HG03064 (cell line): Measurements from ENCODE around the gene ELF1.
"Not testable (repeated sequence)": the region's sequence is repeated elsewhere in the genome, so short reads cannot be mapped to it uniquely, and the experiment has no call there.

ENCODE experiments used
- ATAC-seq: cut with Tn5 transposase; IDR thresholded peaks from one replicate; pipeline ENCODE4 v1.9.1; 2021; ENCODE audit warnings: low read depth; ENCODE audit not compliant: unreplicated experiment

The ELF1 gene

DNA sequence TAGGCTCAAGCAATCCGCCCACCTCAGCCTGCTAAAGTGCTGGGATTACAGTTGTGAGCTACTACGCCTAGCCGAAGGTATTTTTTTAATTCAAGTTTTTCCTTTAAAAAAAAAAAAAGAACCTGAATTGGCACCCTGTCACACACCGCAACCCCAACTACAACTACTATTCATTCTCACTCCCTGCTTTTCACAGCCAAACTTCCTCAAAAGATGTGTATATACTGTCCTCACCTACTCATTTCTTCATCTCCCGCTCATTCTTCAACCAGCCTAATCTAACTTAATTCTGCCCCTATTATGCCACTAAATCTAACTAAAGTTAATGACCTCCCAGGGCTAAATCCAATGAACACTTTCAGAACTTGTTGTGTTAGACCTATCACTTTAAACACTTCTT is 29.5 kb upstream of the ELF1 start:
- ATAC-seq: no peak

DNA sequence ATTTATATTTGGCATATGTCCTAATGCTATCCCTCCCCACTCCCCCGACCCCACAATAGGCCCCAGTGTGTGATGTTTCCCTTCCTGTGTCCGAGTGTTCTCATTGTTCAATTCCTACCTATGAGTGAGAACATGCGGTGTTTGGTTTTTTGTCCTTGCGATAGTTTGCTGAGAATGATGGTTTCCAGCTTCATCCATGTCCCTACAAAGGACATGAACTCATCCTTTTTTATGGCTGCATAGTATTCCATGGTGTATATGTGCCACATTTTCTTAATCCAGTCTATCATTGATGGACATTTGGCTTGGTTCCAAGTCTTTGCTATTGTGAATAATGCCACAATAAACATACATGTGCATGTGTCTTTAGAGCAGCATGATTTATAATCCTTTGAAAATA is 23.3 kb upstream of the ELF1 start:
- ATAC-seq: not testable (repeated sequence)

- no peak for ATAC-seq
These were observed 21.6 kb upstream of the ELF1 start for GRCh38 chr13:41040584-41041334.

DNA sequence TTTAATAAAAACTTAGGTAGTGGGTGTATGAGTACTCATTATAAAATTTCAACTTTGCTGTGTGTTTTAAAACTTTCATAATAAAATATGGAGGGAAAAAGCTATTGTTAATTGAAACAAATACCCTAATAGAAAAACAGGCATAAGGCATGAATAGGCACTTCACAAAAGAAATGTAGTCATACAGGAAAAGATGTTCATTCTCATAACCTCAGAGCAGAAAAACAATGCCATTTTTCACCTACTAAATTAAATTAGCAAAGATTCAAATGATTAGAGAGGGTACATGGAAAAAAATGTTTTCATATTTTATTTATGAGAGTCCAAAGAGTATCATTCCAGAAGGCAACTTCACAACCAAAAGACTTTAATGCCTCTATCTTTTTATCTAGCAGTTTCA is 20.6 kb upstream of the ELF1 start:
- no peak for ATAC-seq

- ATAC-seq: not testable (repeated sequence)
These were observed 17.4 kb upstream of the ELF1 start for GRCh38 chr13:41036557-41036956.

GRCh38 chr13:41034881-41035280 is 15.8 kb upstream of the ELF1 start:
- ATAC-seq: no peak

- no peak for ATAC-seq
These were observed 15.3 kb upstream of the ELF1 start for GRCh38 chr13:41034382-41034781.

DNA sequence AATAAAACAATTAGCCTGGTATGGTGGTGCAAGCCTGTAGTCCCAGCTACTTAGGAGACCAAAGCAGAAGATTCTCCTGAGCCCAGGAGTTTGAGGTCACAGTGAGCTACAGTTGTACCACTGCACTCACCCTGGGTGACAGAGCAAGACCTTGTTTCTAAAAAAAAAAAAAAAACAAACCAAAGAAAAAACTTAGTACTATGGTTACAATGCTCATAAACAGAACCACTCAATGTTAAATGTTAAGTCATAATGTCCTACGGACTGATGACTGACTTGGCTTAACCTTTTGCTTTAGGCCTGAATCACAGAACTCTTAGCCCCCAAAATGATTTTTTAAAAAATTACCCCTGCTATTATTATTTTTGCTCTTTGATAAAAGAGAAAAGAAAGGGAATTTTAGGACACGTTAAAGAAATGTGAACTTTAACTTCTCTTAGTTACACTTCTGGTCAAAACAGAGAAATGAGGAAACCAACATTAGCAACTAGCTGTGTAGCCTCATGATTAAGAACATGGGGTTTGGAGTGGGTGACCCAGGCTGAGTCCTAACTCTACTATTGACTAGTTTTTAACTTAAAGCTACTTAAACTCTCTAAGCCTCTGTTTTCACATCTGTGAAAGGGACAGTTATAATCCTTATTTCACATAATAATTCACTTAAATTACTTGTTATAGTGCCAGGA is 13.7 kb upstream of the ELF1 start:
- no peak for ATAC-seq

- no peak for ATAC-seq
These were observed 10.5 kb upstream of the ELF1 start for GRCh38 chr13:41029629-41030028.

GRCh38 chr13:41028051-41028450 is 8.9 kb upstream of the ELF1 start:
- no peak for ATAC-seq

DNA sequence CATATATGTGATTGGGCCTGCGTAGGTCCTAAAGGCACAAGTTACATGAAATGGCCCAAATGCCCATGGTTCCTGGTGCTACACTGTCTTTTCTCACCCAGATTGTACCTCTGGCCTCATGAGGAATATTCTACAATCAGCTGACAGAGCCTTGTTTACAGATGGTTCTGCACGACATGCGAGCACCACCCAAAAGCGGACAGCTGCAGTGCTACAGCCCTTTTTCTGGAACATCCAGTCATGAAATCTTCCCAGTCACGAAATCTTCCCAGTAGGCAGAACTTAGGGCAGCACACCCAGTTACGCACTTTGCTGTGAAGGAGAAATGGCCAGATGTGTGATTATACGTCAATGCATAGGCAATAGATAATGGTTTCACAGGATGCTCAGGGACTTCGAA is 7.7 kb upstream of the ELF1 start:
- ATAC-seq: no peak

GRCh38 chr13:41025518-41025917 is 6.4 kb upstream of the ELF1 start:
- no peak for ATAC-seq

DNA sequence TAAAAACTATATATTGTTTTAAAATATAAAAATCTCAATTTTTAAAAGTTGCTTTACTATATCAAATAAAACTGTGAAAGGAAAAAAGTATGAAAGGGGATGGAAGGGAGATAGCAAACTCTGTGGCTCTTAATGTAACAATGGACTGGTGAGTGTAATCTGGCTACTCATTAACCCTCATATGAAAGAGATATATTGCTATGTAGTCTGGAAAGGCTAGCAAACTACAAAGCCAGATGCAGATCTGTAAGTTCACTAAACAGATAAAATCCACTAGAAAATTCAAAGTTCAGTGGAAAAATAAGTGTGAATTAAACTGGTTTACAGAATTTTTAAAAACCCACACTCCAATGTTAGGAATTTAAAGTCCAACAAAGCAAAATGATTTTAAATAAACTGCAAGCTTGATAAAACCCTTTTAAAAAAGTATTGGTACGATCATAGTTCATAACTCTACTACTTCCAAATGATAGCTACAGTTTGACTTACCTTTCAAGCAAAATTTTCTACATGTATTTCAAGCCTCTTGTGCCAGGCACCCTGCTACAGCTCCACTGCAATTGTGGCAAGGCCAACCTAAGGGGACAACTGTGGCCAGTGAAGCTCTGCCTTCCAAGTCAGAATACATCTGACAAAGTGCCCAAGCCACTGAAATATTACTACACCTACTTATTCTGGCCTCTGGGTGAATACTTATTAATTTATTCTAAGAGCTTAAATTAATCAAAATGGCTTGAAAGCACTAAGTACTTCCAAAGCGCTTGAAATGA is 647 bp upstream of the ELF1 start:
- ATAC-seq: peak; percentile 58

DNA sequence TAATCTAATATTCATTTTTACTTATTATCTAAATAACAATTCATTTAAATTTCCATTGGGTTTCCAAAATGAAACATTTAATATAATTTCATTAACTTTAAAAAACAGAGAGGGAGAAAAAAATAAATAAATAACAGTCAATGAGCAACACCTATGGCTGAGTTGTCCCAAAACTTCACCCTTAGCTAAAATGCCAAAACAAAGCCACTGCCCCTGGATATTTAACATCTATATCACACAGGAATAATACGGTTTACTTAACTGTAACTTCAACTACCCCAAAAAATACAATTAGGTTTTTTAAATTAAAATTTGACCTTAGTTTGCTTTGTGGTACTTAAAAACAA is 541 bp downstream of the ELF1 start:
- no peak for ATAC-seq

GRCh38 chr13:41017817-41018601 is 1.1 kb downstream of the ELF1 start:
- ATAC-seq: no peak

DNA sequence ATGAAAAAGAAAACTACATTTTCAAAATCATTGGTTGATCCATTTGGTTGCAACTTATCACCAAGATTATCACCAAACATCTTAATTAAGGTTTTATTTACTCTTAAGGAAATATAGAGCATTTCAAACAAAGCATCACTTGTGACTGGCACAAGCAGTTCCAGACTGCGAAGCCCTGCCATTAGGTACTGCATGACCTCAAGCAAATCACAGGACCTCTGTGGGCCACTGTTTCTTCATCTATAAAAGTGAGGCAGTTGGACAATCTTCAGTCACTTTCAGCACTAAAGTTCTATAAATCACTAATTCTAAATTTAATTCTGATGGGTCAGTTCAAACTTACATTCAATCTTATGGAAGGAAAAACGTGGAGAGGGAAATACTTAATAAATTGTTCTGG is 2.0 kb downstream of the ELF1 start:
- ATAC-seq: no peak

DNA sequence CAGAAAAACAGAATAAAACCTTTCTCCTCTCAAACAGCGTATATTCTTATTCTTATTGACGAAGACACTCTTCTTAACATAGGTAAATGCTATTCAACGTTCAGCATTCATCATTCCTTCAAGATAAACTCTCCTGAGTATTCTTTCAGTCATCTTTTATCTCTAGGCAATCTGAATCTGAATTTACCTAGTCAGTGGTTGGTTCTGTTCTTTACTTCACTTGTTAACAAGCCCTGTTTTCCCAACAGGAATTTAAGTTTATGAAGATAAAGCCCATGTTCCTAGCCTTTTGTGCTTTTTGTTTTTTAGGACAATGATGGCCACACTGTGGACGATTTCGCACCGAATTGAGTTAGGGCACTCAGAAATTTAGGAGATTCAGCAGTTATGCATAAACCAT is 3.2 kb downstream of the ELF1 start:
- ATAC-seq: no peak

DNA sequence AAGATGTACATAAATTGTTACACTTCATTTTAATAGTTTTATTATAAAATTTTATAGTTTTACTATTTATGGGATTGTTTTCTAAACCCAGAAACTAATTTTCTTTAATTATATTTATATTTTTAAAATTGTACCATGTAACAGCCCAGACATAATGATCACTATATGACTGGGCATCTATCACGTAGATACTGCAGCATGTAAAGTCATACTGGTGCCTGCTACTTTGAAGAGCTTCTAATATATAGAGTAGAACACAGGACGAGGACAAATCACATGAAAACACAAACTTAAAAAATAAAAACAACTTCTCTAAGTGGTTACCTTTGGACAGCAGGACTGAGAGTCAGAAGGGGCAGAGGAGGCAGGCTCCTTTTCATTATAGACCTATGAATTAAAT is 5.3 kb downstream of the ELF1 start:
- ATAC-seq: no peak

DNA sequence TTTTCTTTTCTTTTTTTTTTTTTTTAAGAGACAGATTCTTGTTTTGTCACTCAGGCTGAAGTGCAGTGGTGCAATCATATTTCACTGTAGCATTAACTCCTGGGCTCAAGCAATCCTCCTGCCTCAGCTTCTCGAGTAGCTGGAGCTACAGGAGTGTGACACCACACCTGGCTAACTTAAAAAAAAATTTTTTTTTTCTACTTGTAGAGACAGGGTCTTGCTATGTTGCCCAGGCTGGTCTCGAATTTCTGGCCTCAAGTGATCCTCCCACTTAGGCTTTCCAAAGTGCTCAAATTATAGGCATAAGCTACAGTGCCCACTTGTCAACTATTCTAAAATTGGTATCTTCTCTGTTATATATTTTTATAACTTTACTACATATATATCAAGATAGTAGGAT is 6.6 kb downstream of the ELF1 start:
- ATAC-seq: no peak

GRCh38 chr13:41011382-41011956 is 7.6 kb downstream of the ELF1 start:
- no peak for ATAC-seq
